Measurements from ENCODE around the gene ARID1B. TPM values are rescaled to one million over a fixed set of nuclear protein-coding genes. Genes with fewer than 3 reads are reported as not detected.
"Not testable (repeated sequence)": the region's sequence is repeated elsewhere in the genome, so short reads cannot be mapped to it uniquely, and the experiment has no call there.

The ARID1B gene
- total and polyA plus RNA-seq, 5 donors: 18.3 to 59.6 (median 53.8) TPM

- 94% methylated on average over 2 of the region's 2 CpGs for WGBS
- Histone ChIP-seq H3K4me1 (ENCODE audit: control insufficient read depth, insufficient read depth, low read length) (peaks cover 16% of the 10 kb centered on the region), H3K4me3 (ENCODE audit: low read length) (no peak overlapping the region), H3K27ac (ENCODE audit: low read length) (no peak overlapping the region), H3K27me3 (ENCODE audit: control insufficient read depth, insufficient read depth) (no peaks in the 10 kb centered on the region), H3K9me3 (ENCODE audit: control insufficient read depth, low read length) (no peaks in the 10 kb centered on the region)
- DNase-seq (no peak), ATAC-seq (no peak)
- intact Hi-C loops (cut with DNase I): no loop called here
Observed at GRCh38 chr6:156980948-156981347, 203.8 kb downstream of the ARID1B start.

DNA sequence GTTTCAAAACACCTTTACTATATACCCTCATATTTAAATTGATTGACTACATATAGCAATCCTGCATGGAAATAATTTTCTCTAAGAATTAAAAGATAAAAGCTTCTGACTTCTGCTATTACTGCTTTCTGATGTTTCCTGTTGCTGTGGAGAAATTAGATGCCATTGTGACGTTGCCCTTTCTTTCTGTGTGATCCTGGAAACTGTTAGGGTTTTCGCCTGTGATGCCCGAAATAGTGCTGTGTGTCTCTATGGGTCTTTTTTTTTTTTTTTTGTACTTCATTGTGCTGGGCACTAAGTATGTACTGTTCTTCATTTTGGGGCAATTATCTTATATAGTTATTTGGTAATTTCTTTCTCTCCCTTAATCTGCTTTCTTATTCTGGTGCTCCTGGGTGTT lies 205.0 kb downstream of the ARID1B start:
- Histone ChIP-seq H3K4me3 (ENCODE audit: low read length) (no peak overlapping the region), H3K27ac (ENCODE audit: low read length) (no peak overlapping the region), H3K4me1 (ENCODE audit: control insufficient read depth, insufficient read depth, low read length) (peaks cover 14% of the 10 kb centered on the region), H3K27me3 (ENCODE audit: control insufficient read depth, insufficient read depth) (no peaks in the 10 kb centered on the region), H3K9me3 (ENCODE audit: control insufficient read depth, low read length) (no peaks in the 10 kb centered on the region)
- ATAC-seq (no peak), DNase-seq (no peak)
- 56% methylated on average over 3 of the region's 3 CpGs for WGBS
- intact Hi-C loops (cut with DNase I): no loop called here

DNA sequence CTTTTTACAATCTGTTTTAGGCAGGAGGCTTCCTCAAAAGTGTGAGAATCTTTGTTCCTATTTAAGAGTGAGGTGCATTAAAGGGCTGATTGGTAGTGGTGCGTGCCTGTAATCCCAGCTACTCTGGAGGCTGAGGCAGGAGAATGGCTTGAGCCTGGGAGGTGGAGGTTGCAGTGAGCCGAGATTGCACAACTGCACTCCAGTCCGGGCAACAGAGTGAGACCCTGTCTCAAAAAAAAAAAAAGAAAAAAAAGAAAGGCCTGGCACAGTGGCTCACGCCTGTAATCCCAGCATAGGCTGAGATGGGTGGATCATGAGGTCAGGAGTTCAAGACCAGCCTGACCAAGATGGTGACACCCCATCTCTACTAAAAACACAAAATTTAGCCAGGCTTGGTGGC lies 205.7 kb downstream of the ARID1B start:
- H3K27me3 ChIP-seq (ENCODE audit: control insufficient read depth, insufficient read depth); H3K9me3 ChIP-seq (ENCODE audit: control insufficient read depth, low read length); DNase-seq; H3K4me3 ChIP-seq (ENCODE audit: low read length); intact Hi-C loops (cut with DNase I); H3K27ac ChIP-seq (ENCODE audit: low read length); ATAC-seq: not testable (repeated sequence)
- WGBS: 94% methylated on average over 4 of the region's 4 CpGs
- peaks cover 12% of the 10 kb centered on the region for H3K4me1 ChIP-seq (ENCODE audit: control insufficient read depth, insufficient read depth, low read length)

DNA sequence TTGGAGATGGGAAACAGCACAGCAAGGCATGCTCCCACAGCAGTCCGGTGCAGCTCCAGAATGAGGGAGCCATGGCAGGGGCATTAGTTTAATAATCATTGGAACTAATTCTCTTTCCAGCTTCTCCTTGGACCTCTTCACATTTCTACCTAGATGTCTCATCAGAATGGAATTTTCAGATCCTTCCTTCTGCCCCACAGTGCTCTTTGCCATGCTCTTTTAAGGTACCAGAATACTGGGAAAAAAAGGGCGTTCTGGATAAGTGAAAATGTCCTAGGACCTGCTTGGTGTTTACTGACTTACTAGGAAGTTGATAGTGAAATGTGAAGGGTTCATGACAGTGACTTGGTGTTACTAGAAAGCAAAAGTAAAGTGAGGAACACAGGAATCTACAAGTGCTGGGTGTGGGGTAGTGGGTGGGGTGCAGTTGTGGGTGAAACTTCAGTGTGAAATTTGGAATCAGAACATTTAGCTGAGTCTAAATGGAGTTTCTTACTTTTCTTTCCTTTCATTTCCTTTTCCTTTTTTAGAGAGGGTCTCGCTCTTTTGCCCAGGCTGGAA lies 207.1 kb downstream of the ARID1B start:
- ATAC-seq (peak in 1 of 2 donors; percentile 47), DNase-seq (no peak)
- WGBS: 91% methylated on average over 3 of the region's 3 CpGs
- H3K27ac ChIP-seq (ENCODE audit: low read length): no peak overlapping the region
- intact Hi-C loops (cut with DNase I): no loop called here
- H3K4me1 ChIP-seq (ENCODE audit: control insufficient read depth, insufficient read depth, low read length): peaks cover 14% of the 10 kb centered on the region
- no peaks in the 10 kb centered on the region for H3K9me3 ChIP-seq (ENCODE audit: control insufficient read depth, low read length)
- no peaks in the 10 kb centered on the region for H3K27me3 ChIP-seq (ENCODE audit: control insufficient read depth, insufficient read depth)
- H3K4me3 ChIP-seq (ENCODE audit: low read length): no peak overlapping the region

DNA sequence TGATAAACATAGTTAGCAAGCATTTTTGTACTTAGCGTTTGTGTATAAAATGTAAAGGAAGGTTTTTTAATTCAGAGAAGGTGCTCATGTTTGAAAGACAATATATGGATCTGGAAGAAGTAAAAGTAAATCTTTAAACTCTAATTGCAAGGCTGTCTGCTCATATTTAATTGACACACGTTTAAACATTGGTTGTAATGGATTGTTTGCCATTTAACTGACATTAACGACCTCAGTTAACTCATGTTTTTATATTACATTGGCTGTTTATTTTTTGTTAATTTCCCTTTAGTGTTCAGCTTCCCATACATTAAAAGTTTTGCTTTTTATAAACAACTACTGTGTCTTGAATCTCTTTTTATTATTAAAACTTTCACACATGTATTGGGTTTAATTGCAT lies 208.1 kb downstream of the ARID1B start:
- 82% methylated on average over 3 of the region's 3 CpGs for WGBS
- no peak overlapping the region for H3K4me3 ChIP-seq (ENCODE audit: low read length)
- no peak for DNase-seq
- intact Hi-C loops (cut with DNase I): no loop called here
- no peak for ATAC-seq
- H3K27me3 ChIP-seq (ENCODE audit: control insufficient read depth, insufficient read depth): no peaks in the 10 kb centered on the region
- H3K4me1 ChIP-seq (ENCODE audit: control insufficient read depth, insufficient read depth, low read length): peaks cover 12% of the 10 kb centered on the region
- no peaks in the 10 kb centered on the region for H3K9me3 ChIP-seq (ENCODE audit: control insufficient read depth, low read length)
- H3K27ac ChIP-seq (ENCODE audit: low read length): no peak overlapping the region

DNA sequence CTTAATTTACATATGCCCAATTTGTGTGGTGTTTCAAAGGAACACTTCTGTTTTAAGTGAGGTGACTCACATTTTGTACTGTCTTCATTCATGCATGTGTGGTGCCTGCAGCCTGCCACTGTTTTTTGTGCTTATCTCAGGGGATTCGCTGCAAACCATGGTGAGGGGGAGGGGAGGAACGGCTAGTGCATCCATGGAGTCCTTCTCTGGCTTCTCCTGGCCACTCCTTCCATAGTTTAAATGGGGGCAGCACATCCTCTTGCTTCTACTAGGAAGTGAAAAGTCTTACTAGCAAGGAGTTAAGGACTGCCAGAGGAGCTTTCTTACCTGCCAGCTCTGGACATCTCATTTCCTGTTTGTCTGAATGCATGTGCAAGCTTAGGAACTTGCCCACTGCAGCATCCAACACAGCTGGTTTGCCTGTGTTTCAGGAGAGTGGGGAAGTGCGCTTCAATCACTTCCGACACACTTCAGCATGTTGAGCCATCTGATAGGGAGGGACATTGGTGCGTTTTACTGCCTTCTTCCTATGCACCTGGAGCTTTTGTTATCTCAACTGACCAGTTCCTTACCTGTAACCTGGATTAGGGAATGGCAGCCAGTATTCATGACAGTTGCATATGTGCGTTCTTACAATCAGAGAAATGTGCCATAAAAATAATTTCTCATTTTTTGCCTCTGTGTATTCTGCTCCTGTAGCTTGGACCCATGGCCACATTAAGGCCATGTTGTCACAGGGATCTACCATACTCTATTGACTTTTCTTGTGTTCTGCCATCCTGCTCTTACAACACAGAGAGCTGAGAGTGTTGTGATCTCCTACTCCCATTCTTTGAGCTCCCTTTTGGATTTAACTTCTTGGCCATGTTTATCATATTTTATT lies 211.3 kb downstream of the ARID1B start:
- 54% methylated on average over 6 of the region's 6 CpGs for WGBS
- no peak for DNase-seq
- H3K4me1 ChIP-seq (ENCODE audit: control insufficient read depth, insufficient read depth, low read length): peaks cover 6% of the 10 kb centered on the region

GRCh38 chr6:156989159-156989806 lies 212.1 kb downstream of the ARID1B start:
- no peak for DNase-seq
- intact Hi-C loops (cut with DNase I): no loop called here
- Histone ChIP-seq H3K4me1 (ENCODE audit: control insufficient read depth, insufficient read depth, low read length) (peaks cover 6% of the 10 kb centered on the region), H3K27me3 (ENCODE audit: control insufficient read depth, insufficient read depth) (no peaks in the 10 kb centered on the region), H3K9me3 (ENCODE audit: control insufficient read depth, low read length) (no peaks in the 10 kb centered on the region), H3K27ac (ENCODE audit: low read length) (no peak overlapping the region), H3K4me3 (ENCODE audit: low read length) (no peak overlapping the region)
- 81% methylated on average over 8 of the region's 8 CpGs for WGBS
- no peak for ATAC-seq

More for the DNA sequence above, 211.3 kb downstream of the ARID1B start:
- Histone ChIP-seq H3K4me3 (ENCODE audit: low read length) (no peak overlapping the region), H3K9me3 (ENCODE audit: control insufficient read depth, low read length) (no peaks in the 10 kb centered on the region), H3K27ac (ENCODE audit: low read length) (no peak overlapping the region), H3K27me3 (ENCODE audit: control insufficient read depth, insufficient read depth) (no peaks in the 10 kb centered on the region)
- intact Hi-C loops (cut with DNase I): no loop called here
- ATAC-seq: no peak

- DNase-seq (peak; percentile 40 to 76 (median 72)), ATAC-seq (peak; percentile 71)
- H3K27ac ChIP-seq (ENCODE audit: low read length): no peak overlapping the region
- peaks cover 5% of the 10 kb centered on the region for H3K4me1 ChIP-seq (ENCODE audit: control insufficient read depth, insufficient read depth, low read length)
- no peaks in the 10 kb centered on the region for H3K9me3 ChIP-seq (ENCODE audit: control insufficient read depth, low read length)
- intact Hi-C loops (cut with DNase I): no loop called here
- WGBS: 38% methylated on average over 13 of the region's 13 CpGs
- no peaks in the 10 kb centered on the region for H3K27me3 ChIP-seq (ENCODE audit: control insufficient read depth, insufficient read depth)
- H3K4me3 ChIP-seq (ENCODE audit: low read length): no peak overlapping the region
Observed at GRCh38 chr6:156992020-156992804, 215.0 kb downstream of the ARID1B start.

- Histone ChIP-seq H3K27ac (ENCODE audit: low read length) (no peak overlapping the region), H3K4me3 (ENCODE audit: low read length) (no peak overlapping the region), H3K27me3 (ENCODE audit: control insufficient read depth, insufficient read depth) (no peaks in the 10 kb centered on the region), H3K9me3 (ENCODE audit: control insufficient read depth, low read length) (no peaks in the 10 kb centered on the region), H3K4me1 (ENCODE audit: control insufficient read depth, insufficient read depth, low read length) (peaks cover 2% of the 10 kb centered on the region)
- ATAC-seq: no peak
- intact Hi-C loops (cut with DNase I): no loop called here
- DNase-seq: no peak
- WGBS: 82% methylated on average over 2 of the region's 2 CpGs
Observed at GRCh38 chr6:156993713-156994112, 216.5 kb downstream of the ARID1B start.

- no peaks in the 10 kb centered on the region for H3K27me3 ChIP-seq (ENCODE audit: control insufficient read depth, insufficient read depth)
- ATAC-seq: peak; percentile 48 to 71
- no peak for DNase-seq
- H3K4me1 ChIP-seq (ENCODE audit: control insufficient read depth, insufficient read depth, low read length): peaks cover 2% of the 10 kb centered on the region
- no peaks in the 10 kb centered on the region for H3K9me3 ChIP-seq (ENCODE audit: control insufficient read depth, low read length)
- 70% methylated on average over 13 of the region's 13 CpGs for WGBS
- H3K27ac ChIP-seq (ENCODE audit: low read length): no peak overlapping the region
- no peak overlapping the region for H3K4me3 ChIP-seq (ENCODE audit: low read length)
- intact Hi-C loops (cut with DNase I): no loop called here
Observed at GRCh38 chr6:156994215-156995076, 217.3 kb downstream of the ARID1B start.

All from right cardiac atrium (tissue), 5 donors.